Lung (tissue), 12 donors: ENCODE measurements around the gene UBR2. TPM values are rescaled to one million over a fixed set of nuclear protein-coding genes. Genes with fewer than 3 reads are reported as not detected.
"Not testable (repeated sequence)": the region's sequence is repeated elsewhere in the genome, so short reads cannot be mapped to it uniquely, and the experiment has no call there.

ENCODE experiments used
- ATAC-seq: fragments of 200-7000 bp; cut with Tn5 transposase; one replicate; pipeline ENCODE4 v1.9.1; 2020; ENCODE audit warnings: moderate number of reproducible peaks; ENCODE audit not compliant: insufficient read depth, low FRiP score
- DNase-seq, 3 donors: peaks; one replicate each; pipeline ENCODE4 v3.0.0-alpha.2; 2013 to 2017
- H3K27ac ChIP-seq, 2 donors: one replicate each; pipeline ENCODE4 v1.5.1; 2013; ENCODE audit warnings: mild to moderate bottlenecking in 2 of 2, moderate library complexity in 2 of 2, control low read depth in 1 of 2, inconsistent platforms in 1 of 2, low read depth in 1 of 2, low read length in 1 of 2
- H3K27me3 ChIP-seq, 3 donors: one replicate each; pipeline ENCODE4 v1.5.1; 2013; ENCODE audit warnings: low read length in 2 of 3; ENCODE audit not compliant: control insufficient read depth in 3 of 3, insufficient read depth in 3 of 3
- H3K36me3 ChIP-seq, 4 donors: one replicate each; pipeline ENCODE4 v1.5.1; 2013; ENCODE audit warnings: low read length in 4 of 4, mild to moderate bottlenecking in 1 of 4, moderate library complexity in 1 of 4; ENCODE audit not compliant: control insufficient read depth in 4 of 4, insufficient read depth in 4 of 4
- H3K4me1 ChIP-seq, 5 donors: one replicate each; pipeline ENCODE4 v1.5.1; 2013; ENCODE audit warnings: low read length in 5 of 5, mild to moderate bottlenecking in 2 of 5, moderate library complexity in 1 of 5; ENCODE audit not compliant: control insufficient read depth in 5 of 5, insufficient read depth in 5 of 5
- H3K4me3 ChIP-seq: one replicate; pipeline ENCODE4 v1.5.1; 2013; ENCODE audit warnings: mild to moderate bottlenecking, control low read depth, moderate library complexity
- H3K9ac ChIP-seq, 2 donors: one replicate each; pipeline ENCODE4 v1.5.1; 2013; ENCODE audit warnings: low read length in 2 of 2, control low read depth in 1 of 2; ENCODE audit not compliant: insufficient read depth in 1 of 2
- H3K9me3 ChIP-seq, 4 donors: one replicate each; pipeline ENCODE4 v1.5.1; 2013; ENCODE audit warnings: low read length in 3 of 4, mild to moderate bottlenecking in 1 of 4, moderate library complexity in 1 of 4; ENCODE audit not compliant: control insufficient read depth in 4 of 4, insufficient read depth in 3 of 4
- CTCF ChIP-seq: IDR thresholded peaks from 2 replicates; pipeline ENCODE4 v1.5.1; 2012; ENCODE audit warnings: mild to moderate bottlenecking; ENCODE audit errors: control extremely low read depth, extremely low read depth
- WGBS, 2 donors: extraction: QIAGEN DNeasy Blood & Tissue Kit; methylation state at CpG; one replicate each; pipeline ENCODE4 v1.1.7; 2013; 5-methylcytosine and 5-hydroxymethylcytosine counted together
- polyA plus RNA-seq, 2 donors: library from polyadenylated mRNA; stranded (reverse); fragments of 200-250 nt; gene quantifications; one replicate each; pipeline ENCODE4 v1.2.1, GENCODE V29; 2013
- total RNA-seq, 2 donors: library from RNA; depleted of rRNA in 1 of 2; stranded (reverse); fragments of >200 nt in 1 of 2; gene quantifications; one replicate each; pipeline ENCODE4 v1.2.1, GENCODE V29; 2014 to 2021
- donor health status: control.
- donor health status: control.
- donor health status: Bipolar disorder and iron deficiency.
- donor health status: healthy.
- donor health status: DM: yes; HTN: yes; CAD: no.

The UBR2 gene
- total and polyA plus RNA-seq, 4 donors: 8.4 to 45.4 (median 19.0) TPM

DNA sequence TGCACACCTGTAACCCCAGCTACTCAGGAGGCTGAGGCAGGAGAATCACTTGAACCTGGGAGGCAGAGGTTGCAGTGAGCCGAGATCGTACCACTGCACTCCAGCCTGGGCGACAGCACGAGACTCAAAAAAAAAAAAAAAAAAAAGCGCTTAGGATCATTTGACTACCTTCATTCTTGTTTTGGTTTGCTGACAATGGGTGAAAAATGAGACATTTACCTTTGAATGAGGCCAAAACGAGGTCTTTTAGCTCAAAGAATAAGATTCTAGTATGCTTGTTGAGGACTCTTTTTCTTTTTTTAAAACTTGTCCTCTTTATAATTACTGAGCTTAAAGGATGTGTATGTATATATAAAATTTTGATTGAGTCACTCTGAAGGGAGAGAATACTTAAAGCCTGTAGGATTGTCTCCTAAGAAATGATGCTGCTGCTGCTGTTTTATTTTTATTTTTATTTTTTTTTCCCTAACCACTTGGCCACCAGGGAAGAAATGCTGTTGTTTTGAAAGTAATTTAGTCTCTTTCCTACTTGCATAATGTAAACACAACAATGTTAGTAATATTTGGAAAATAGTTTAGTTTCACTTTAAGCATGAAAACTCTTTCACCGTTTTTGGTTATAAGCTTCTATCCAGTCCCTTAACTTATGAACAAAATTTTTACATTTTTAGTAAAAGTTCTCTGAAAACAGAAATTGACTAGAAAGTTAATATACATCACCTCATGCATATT lies 7.9 kb downstream of the UBR2 start:
- WGBS, 2 donors: 73 to 78% methylated on average over 7 of the region's 7 CpGs
- Histone ChIP-seq H3K9me3 (no peaks in the 10 kb centered on the region), H3K27me3 (no peaks in the 10 kb centered on the region), H3K9ac (peak overlapping the region in 1 of 2 donors; percentile 61), H3K4me1 (peaks cover 0 to 7% (median 3%) of the 10 kb centered on the region in 5 donors), H3K27ac (no peak overlapping the region), H3K4me3 (no peak overlapping the region), H3K36me3 (peaks cover 0 to 8% (median 4%) of the 10 kb centered on the region in 4 donors)
- no peak for TF ChIP-seq CTCF
- ATAC-seq (no peak), DNase-seq (peak in 2 of 3 donors; percentile 43 to 47)

GRCh38 chr6:42572523-42572922 lies 8.7 kb downstream of the UBR2 start:
- Histone ChIP-seq H3K27ac (peak overlapping the region in 1 of 2 donors; percentile 52), H3K4me1 (peaks cover 0 to 9% (median 3%) of the 10 kb centered on the region in 5 donors), H3K36me3 (peaks cover 0 to 9% (median 4%) of the 10 kb centered on the region in 4 donors), H3K9ac (no peak overlapping the region), H3K4me3 (no peak overlapping the region), H3K27me3 (no peaks in the 10 kb centered on the region), H3K9me3 (no peaks in the 10 kb centered on the region)
- TF ChIP-seq CTCF: no peak
- no peak for DNase-seq
- 24 to 62% methylated on average over 4 of the region's 4 CpGs for WGBS, 2 donors
- ATAC-seq: no peak

- ATAC-seq, H3K27ac ChIP-seq, DNase-seq, H3K4me3 ChIP-seq, H3K27me3 ChIP-seq, H3K9me3 ChIP-seq, H3K9ac ChIP-seq: not testable (repeated sequence)
- 96 to 98% methylated on average over 7 of the region's 7 CpGs for WGBS, 2 donors
- H3K4me1 ChIP-seq: peaks cover 0 to 12% (median 1%) of the 10 kb centered on the region in 5 donors
- H3K36me3 ChIP-seq: peaks cover 0 to 11% (median 8%) of the 10 kb centered on the region in 4 donors
Observed at GRCh38 chr6:42576538-42576937, 12.7 kb downstream of the UBR2 start.

DNA sequence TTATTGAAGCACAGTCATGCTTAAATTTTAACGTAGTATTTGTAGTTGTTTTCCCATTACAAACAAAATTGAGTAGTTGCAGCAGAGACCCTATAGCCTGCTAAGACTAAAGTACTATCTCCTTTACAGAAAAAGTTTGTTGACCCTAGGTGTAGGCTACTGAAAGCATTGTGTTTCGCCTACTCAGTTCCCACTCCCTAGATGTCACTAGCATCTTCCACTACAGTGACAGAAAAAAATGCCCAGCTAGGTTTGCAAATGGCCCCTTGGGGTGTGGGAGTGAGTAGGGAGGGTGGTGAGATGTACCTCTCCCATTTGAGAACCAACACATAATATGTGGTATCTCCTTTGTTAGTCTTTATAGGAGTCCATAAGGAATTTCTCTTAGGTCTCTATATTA lies 34.5 kb downstream of the UBR2 start:
- H3K9ac ChIP-seq: no peak overlapping the region
- no peaks in the 10 kb centered on the region for H3K9me3 ChIP-seq
- H3K27ac ChIP-seq: no peak overlapping the region
- H3K4me1 ChIP-seq: no peaks in the 10 kb centered on the region
- DNase-seq (no peak), ATAC-seq (no peak)
- no peak overlapping the region for H3K4me3 ChIP-seq
- H3K36me3 ChIP-seq: peaks cover 0 to 10% (median 0%) of the 10 kb centered on the region in 4 donors
- 94 to 96% methylated on average over 2 of the region's 2 CpGs for WGBS, 2 donors
- no peaks in the 10 kb centered on the region for H3K27me3 ChIP-seq
- no peak for TF ChIP-seq CTCF
